Gastrocnemius medialis (tissue), 4 donors: ENCODE data around the gene E2F4. TPM values are rescaled to one million over a fixed set of nuclear protein-coding genes. Genes with fewer than 3 reads are reported as not detected.

Experiments used
- ATAC-seq, 2 donors: fragments of 150-250 bp; one replicate each; pipeline ENCODE4 v1.9.1; 2016
- DNase-seq, 2 donors: peaks; one replicate each; pipeline ENCODE4 v3.0.0-alpha.2; 2019
- H3K27ac ChIP-seq, 4 donors: fragments of 200-600 bp; sonication (generic); 1 replicate in 1 of 4; 2 replicates in 3 of 4; pipeline ENCODE4 v1.5.1; 2016 to 2018; ENCODE audit warnings: mild to moderate bottlenecking in 2 of 4, moderate library complexity in 1 of 4
- H3K27me3 ChIP-seq, 3 donors: fragments of 200-600 bp; sonication (generic) in 2 of 3; 1 replicate in 1 of 3; 2 replicates in 2 of 3; pipeline versions ENCODE4 v1.5.1 to v1.6.0; 2016 to 2019; ENCODE audit warnings: mild to moderate bottlenecking in 1 of 3, moderate library complexity in 1 of 3
- H3K36me3 ChIP-seq, 2 donors: fragments of 200-600 bp; sonication (generic) in 1 of 2; one replicate each; pipeline ENCODE4 v1.5.1; 2017 to 2018
- H3K4me1 ChIP-seq, 2 donors: fragments of 200-600 bp; sonication (generic) in 1 of 2; one replicate each; pipeline ENCODE4 v1.5.1; 2016 to 2017; ENCODE audit warnings: mild to moderate bottlenecking in 2 of 2
- H3K4me3 ChIP-seq, 4 donors: fragments of 200-600 bp; sonication (generic) in 3 of 4; 1 replicate in 1 of 4; 2 replicates in 3 of 4; pipeline ENCODE4 v1.5.1; 2016 to 2019; ENCODE audit warnings: mild to moderate bottlenecking in 2 of 4
- H3K9me3 ChIP-seq, 3 donors: fragments of 200-600 bp; sonication (generic) in 2 of 3; 1 replicate in 1 of 3; 2 replicates in 2 of 3; pipeline ENCODE4 v1.5.1; 2016 to 2019
- CTCF ChIP-seq, 5 experiments: fragments of 450-650 bp in 3 of 5; fragments of 200-600 bp in 2 of 5; sonication (generic) in 2 of 5; IDR thresholded peaks in 4 of 5; conservative IDR thresholded peaks in 1 of 5; 1 replicate in 4 of 5; 2 replicates in 1 of 5; pipeline ENCODE4 v1.5.1; 2016 to 2019; ENCODE audit warnings: antibody characterized with exemption in 5 of 5, mild to moderate bottlenecking in 3 of 5, moderate library complexity in 3 of 5
- POLR2A ChIP-seq, 2 donors: fragments of 450-650 bp; IDR thresholded peaks; one replicate each; pipeline ENCODE4 v1.6.1; 2017; ENCODE audit warnings: antibody characterized with exemption in 2 of 2, mild to moderate bottlenecking in 2 of 2, moderate library complexity in 2 of 2
- in situ Hi-C, 4 donors: fragments of 200-750 bp; cut with MboI; loops; one replicate each; pipeline versions ENCODE4 v1.15.0 to v1.8.0; 2017; ENCODE audit warnings: low sequenced_read_pairs in 4 of 4
- intact Hi-C: fragments of 100-400 bp; cut with DNase I; formaldehyde crosslinking; loops from one replicate; pipeline ENCODE4 v1.15.1; 2023; ENCODE audit warnings: low total_unique reads
- total RNA-seq, 4 donors: library from RNA; depleted of rRNA; stranded (reverse); fragments of >200 nt; gene quantifications; one replicate each; pipeline versions ENCODE4 v1.1.0 to v1.2.3, GENCODE V29; 2016

The E2F4 gene
- total RNA-seq, 4 donors from 2014 or later = 67.8 to 114 (median 96.5) TPM

- DNase-seq (peak; percentile 86 to 93), ATAC-seq (peak; percentile 54 to 55)
- peaks cover 0 to 2% of the 10 kb centered on the region in 2 donors for H3K36me3 ChIP-seq
- H3K4me1 ChIP-seq = peaks cover 79 to 80% of the 10 kb centered on the region in 2 donors
- intact Hi-C loops = loop anchor here (5.0 kb wide), 4 partner anchors 72 to 828 kb away; partner anchors contain the start of genes HSF4 and NOL3
- no peaks in the 10 kb centered on the region for H3K9me3 ChIP-seq
- peak overlapping the region in 3 of 4 donors; percentile 87 to 93 (median 92) for H3K4me3 ChIP-seq
- H3K27ac ChIP-seq = peak overlapping the region; percentile 94 to 99 (median 98)
- in situ Hi-C loops = no loop called here
- no peaks in the 10 kb centered on the region for H3K27me3 ChIP-seq
- TF ChIP-seq POLR2A (IDR thresholded peaks at IDR 0.05) (peak; percentile 74 to 85), CTCF (IDR thresholded peaks at IDR 0.05 in 4 of 5, conservative IDR thresholded peaks at IDR 0.05 in 1 of 5) (peak in 1 of 5 experiments; percentile 24)
These were observed 52.6 kb downstream of the E2F4 start for GRCh38 chr16:67244387-67245185.

DNA sequence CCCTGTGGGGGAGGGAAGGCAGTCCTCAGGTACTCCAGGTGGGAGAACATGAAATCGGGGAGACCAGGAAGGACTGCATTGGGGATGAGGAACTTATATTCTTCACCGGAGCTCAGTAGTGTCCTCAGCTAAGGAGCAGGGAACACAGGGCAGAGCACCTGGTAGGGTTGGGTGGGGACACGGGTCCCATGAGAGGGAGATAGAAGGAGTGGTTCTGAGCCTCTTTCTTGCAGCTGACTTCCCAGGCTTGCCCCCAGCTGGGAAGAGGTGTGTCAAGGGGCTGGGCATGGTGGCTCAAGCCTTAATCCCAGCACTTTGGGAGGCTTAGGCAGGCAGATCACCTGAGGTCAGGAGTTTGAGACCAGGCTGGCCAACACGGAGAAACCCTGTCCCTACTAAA, 53.2 kb downstream of the E2F4 start:
- intact Hi-C loops = loop anchor here (5.0 kb wide), 3 partner anchors 83 to 827 kb away; partner anchors contain the start of gene HSF4
- TF ChIP-seq CTCF (IDR thresholded peaks at IDR 0.05 in 4 of 5, conservative IDR thresholded peaks at IDR 0.05 in 1 of 5) = no peak
- no peak for TF ChIP-seq POLR2A (IDR thresholded peaks at IDR 0.05)
- DNase-seq = no peak
- peak; percentile 9 to 15 for ATAC-seq
- H3K27ac ChIP-seq = peak overlapping the region; percentile 94 to 99 (median 98)
- peaks cover 74 to 78% of the 10 kb centered on the region in 2 donors for H3K4me1 ChIP-seq
- H3K9me3 ChIP-seq = no peaks in the 10 kb centered on the region
- H3K36me3 ChIP-seq = no peaks in the 10 kb centered on the region
- H3K27me3 ChIP-seq = no peaks in the 10 kb centered on the region
- H3K4me3 ChIP-seq = peak overlapping the region; percentile 84 to 93 (median 90)
- in situ Hi-C loops = no loop called here

- TF ChIP-seq CTCF (IDR thresholded peaks at IDR 0.05 in 4 of 5, conservative IDR thresholded peaks at IDR 0.05 in 1 of 5) (no peak), POLR2A (IDR thresholded peaks at IDR 0.05) (no peak)
- in situ Hi-C loops (no loop called here), intact Hi-C loops (loop anchor here (1.0 to 5.0 kb wide), 4 partner anchors 18 to 827 kb away; partner anchors contain the start of genes HSF4 and TMEM208)
These were observed 53.7 kb downstream of the E2F4 start for GRCh38 chr16:67245674-67246080.

DNA sequence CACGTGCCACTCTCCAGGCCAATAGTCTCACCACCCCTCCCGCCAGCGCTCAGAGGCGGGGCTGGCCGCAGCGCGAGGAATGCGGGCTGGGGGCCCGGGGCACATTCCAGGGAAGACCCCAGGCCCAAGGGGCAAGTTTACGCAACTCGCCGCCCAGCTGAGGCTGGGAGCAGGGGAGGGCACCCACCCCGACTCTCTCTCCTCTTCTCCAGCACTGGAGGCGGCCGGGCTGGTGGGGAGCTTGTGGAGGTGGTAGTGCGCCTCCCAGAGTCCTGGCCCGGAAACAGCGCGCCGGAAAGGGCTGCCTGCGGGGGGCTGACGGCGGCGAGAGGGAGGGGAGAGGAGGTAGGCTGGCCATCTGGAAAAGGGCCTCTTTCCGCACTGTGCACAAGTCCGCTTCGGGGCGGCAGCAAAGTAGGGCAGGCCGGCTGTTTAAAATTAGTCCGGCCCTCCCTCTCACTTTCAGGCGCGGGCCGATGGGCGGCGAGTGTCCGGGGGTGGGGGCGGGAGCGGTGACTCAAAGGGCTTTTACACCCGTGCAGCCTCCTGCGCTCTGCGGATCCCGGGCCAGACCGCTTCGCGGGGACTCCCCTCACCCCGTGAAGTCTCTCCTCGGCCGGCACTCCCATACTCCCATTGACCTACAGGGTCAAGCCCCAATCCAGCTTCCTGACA, 54.3 kb downstream of the E2F4 start:
- peak overlapping the region; percentile 94 to 99 (median 98) for H3K27ac ChIP-seq
- DNase-seq (peak; percentile 69 to 85), ATAC-seq (peak; percentile 11 to 22)
- peak in 3 of 5 experiments; percentile 23 to 56 (median 26) for TF ChIP-seq CTCF (IDR thresholded peaks at IDR 0.05 in 4 of 5, conservative IDR thresholded peaks at IDR 0.05 in 1 of 5)
- peak; percentile 37 to 44 for TF ChIP-seq POLR2A (IDR thresholded peaks at IDR 0.05)
- H3K4me1 ChIP-seq = peaks cover 65 to 68% of the 10 kb centered on the region in 2 donors
- H3K4me3 ChIP-seq = peak overlapping the region; percentile 84 to 93 (median 90)
- H3K36me3 ChIP-seq = no peaks in the 10 kb centered on the region
- intact Hi-C loops (loop anchor here (1.0 to 5.0 kb wide), 4 partner anchors 19 to 826 kb away; partner anchors contain the start of genes HSF4 and TMEM208), in situ Hi-C loops (no loop called here)
- H3K9me3 ChIP-seq = no peaks in the 10 kb centered on the region
- no peaks in the 10 kb centered on the region for H3K27me3 ChIP-seq

More at GRCh38 chr16:67245674-67246080, 53.7 kb downstream of the E2F4 start:
- ATAC-seq (peak; percentile 1 to 4), DNase-seq (no peak)
- H3K4me3 ChIP-seq = peak overlapping the region; percentile 84 to 93 (median 90)
- H3K27me3 ChIP-seq = no peaks in the 10 kb centered on the region
- peaks cover 69 to 73% of the 10 kb centered on the region in 2 donors for H3K4me1 ChIP-seq
- H3K27ac ChIP-seq = peak overlapping the region; percentile 94 to 99 (median 98)
- no peaks in the 10 kb centered on the region for H3K9me3 ChIP-seq
- H3K36me3 ChIP-seq = no peaks in the 10 kb centered on the region
